HUES48 (cell line): ENCODE measurements around the gene LTO1.
A peak's percentile ranks its signal among the peaks of the same experiment; 100 is the strongest.

Experiments used
- H3K27ac ChIP-seq: one replicate; pipeline ENCODE4 v1.7.0; 2013; ENCODE audit warnings: low read depth, low read length, inconsistent platforms
- H3K27me3 ChIP-seq: 2 replicates; pipeline ENCODE4 v1.6.1; 2013; ENCODE audit warnings: mild to moderate bottlenecking, low read length; ENCODE audit not compliant: control insufficient read depth, insufficient read depth
- H3K36me3 ChIP-seq: 2 replicates; pipeline ENCODE4 v1.6.1; 2013; ENCODE audit warnings: low read length; ENCODE audit not compliant: control insufficient read depth, insufficient read depth
- H3K4me1 ChIP-seq: 2 replicates; pipeline ENCODE4 v1.6.1; 2013; ENCODE audit warnings: mild to moderate bottlenecking, low read length; ENCODE audit not compliant: control insufficient read depth, insufficient read depth
- H3K4me3 ChIP-seq: 2 replicates; pipeline ENCODE4 v1.5.1; 2013; ENCODE audit warnings: mild to moderate bottlenecking, low read depth, low read length
- H3K9ac ChIP-seq: 2 replicates; pipeline ENCODE4 v1.6.1; 2013; ENCODE audit warnings: mild to moderate bottlenecking, low read depth, low read length, moderate library complexity
- H3K9me3 ChIP-seq: 2 replicates; pipeline ENCODE4 v1.6.1; 2013; ENCODE audit warnings: low read length; ENCODE audit not compliant: control insufficient read depth, insufficient read depth

Gene LTO1

GRCh38 chr11:69707176-69707575 is 32.0 kb upstream of the LTO1 start:
- no peak overlapping the region for H3K27ac ChIP-seq
- no peaks in the 10 kb centered on the region for H3K9me3 ChIP-seq
- no peak overlapping the region for H3K9ac ChIP-seq
- H3K4me3 ChIP-seq = no peak overlapping the region
- no peaks in the 10 kb centered on the region for H3K36me3 ChIP-seq
- peaks cover 17% of the 10 kb centered on the region for H3K27me3 ChIP-seq
- peaks cover 31% of the 10 kb centered on the region for H3K4me1 ChIP-seq

DNA sequence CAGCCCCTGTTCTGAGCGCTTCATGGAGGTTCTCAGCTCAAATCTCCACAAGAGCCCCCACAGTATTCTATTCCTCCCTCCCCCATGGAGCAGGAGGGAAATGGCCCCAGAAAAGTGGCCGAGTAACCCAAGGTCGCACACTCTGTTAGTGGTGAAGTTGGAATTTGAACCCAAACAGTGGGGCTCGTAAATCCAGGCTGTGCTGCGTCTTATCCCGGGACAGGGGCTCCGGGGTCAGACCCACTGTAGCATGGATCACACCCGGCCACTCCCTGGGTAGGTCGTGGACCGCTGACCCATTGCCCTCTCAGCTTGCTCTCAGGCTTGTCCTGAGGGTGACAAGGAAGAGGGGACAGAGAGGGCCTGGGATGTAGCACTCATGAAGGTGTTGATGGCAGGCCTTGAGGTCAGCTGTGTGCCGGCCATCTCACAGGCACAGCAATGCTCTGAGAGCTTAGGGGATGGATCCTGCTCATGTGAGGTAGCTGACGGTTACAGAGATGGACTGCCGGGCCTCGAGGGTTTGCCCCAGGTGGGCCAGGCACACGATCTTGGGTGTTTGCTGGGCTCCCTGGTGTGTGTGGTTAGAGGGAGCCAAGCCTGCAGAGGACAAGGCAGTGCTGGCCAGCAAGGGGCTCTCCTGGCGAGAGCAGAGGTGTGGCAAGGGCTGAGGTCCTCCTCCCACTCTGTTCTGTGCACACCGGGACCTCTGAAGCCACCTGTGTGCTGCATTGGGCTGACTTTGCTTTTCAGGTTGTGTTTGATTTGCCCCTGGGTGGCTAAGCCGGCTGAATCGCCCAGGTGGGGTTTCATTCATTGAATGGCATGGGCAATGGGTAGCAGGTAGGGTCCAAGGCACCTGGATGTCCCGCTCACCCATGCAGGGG is 31.0 kb upstream of the LTO1 start:
- Histone ChIP-seq H3K36me3 (no peaks in the 10 kb centered on the region), H3K9ac (no peak overlapping the region), H3K4me1 (peaks cover 28% of the 10 kb centered on the region), H3K27ac (no peak overlapping the region), H3K9me3 (no peaks in the 10 kb centered on the region), H3K4me3 (no peak overlapping the region), H3K27me3 (peaks cover 17% of the 10 kb centered on the region)

DNA sequence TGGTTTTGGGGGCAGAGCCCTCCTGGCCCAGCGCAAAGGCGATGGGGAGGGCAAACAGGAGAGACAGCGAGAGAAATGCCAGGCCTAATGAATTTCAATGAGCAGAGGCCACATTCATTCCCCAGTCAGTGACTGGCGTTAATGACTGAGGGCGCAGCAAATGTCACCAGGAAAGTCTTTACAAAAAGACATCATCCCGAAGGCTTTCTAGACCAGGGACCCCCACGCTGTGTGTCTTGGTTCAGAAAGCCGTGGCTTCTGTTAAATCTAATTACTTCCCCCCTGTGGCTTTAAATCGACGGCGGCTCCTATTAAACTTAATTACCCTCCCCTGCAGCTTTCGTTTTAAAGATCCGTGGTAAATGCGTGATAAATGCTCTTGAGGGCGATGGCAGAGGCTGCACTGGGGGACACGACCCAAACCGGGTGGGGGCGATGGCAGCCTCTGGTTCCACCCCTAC is 30.2 kb upstream of the LTO1 start:
- Histone ChIP-seq H3K9me3 (no peaks in the 10 kb centered on the region), H3K4me1 (peaks cover 35% of the 10 kb centered on the region), H3K36me3 (no peaks in the 10 kb centered on the region), H3K9ac (no peak overlapping the region), H3K27ac (no peak overlapping the region), H3K27me3 (peaks cover 17% of the 10 kb centered on the region), H3K4me3 (peak overlapping the region; percentile 52; the same call in 1 of the 2 replicates)

DNA sequence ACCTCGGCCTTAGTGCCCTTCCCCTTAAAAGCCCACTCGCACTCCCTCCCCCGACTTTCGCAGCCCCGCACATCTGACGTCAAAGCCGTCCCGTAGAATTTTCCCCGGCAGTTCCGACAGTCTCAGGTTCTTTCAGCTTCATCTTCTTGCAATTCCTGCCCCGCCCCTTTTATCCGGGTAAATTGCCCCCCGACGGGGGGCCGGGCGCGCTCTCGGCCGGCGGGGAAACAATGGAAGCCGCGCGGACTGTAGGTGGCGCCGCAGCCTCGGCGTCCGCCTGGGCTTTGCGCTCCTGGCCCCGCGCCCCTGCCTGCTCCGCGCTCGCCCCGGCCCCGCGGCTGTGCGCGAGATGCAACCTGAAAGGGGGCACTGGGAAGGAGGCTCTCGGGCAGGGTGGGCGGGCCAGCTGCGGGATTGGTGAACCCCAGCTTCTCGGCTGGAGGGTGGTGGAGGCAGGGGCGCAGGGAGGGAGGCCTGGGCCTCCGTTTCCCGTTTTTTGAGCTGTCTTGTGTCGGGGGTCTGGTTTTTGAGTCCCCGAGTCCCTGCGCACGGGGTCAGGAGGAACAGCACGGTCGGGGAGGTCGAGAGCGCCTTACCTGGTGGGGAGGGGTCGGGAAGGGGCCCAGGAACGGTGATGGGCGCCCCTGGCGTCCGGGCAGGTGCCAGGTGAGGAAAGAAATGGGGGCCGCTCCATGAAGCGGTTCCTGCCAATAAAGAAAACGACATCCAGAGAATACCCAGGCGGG is 29.5 kb upstream of the LTO1 start:
- Histone ChIP-seq H3K27me3 (peaks cover 17% of the 10 kb centered on the region), H3K36me3 (peaks cover 3% of the 10 kb centered on the region; the same call in 1 of the 2 replicates), H3K4me1 (peaks cover 42% of the 10 kb centered on the region), H3K9me3 (no peaks in the 10 kb centered on the region), H3K27ac (peak overlapping the region; percentile 68), H3K9ac (no peak overlapping the region), H3K4me3 (peak overlapping the region; percentile 76)

DNA sequence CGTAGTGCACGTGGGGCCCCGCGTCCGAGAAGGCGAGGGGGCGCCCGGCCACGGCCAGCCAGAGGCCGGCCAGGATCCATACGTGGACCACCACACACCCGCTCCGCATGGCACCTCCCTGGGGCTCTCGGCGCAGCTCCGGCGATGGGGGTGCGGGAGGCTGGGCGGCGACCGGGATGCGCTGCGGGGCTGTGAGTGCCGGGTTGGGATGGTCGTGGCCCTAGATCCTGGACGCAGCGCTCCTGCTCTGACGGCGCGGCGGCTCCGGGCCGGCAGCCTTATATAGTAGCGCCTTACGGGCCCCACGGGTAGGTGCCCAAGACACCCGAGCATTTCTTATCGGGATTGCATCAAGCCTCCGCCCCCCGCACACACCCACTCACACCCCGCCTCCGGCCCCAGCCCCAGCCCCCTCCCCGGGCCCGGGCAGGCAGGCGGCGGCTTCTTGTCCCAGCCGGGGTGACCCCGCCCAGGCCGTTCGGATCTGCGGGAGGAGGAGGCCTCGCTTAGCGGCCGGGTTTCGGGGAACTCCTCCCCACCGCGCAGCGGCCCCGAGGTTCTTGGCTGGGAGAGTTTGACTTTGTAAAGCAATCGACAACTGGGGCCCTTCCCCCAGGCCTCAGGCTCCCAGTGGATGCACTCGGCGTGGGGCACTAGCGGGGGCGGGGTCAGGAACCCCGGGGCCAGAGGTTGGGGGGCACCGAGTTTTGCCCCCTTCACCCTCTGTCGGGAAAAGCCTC is 28.8 kb upstream of the LTO1 start, which contains the start of gene FGF19:
TSS of gene FGF19 (minus strand) at position 255 of the 740 bp plus-strand sequence. CDS start at position 109, 146 bp downstream.
- peaks cover 17% of the 10 kb centered on the region for H3K27me3 ChIP-seq
- H3K36me3 ChIP-seq = peaks cover 10% of the 10 kb centered on the region
- H3K27ac ChIP-seq = peak within 1 kb of the TSS; percentile 85
- peak within 1 kb of the TSS; percentile 76 for H3K4me3 ChIP-seq
- peaks cover 39% of the 10 kb centered on the region for H3K4me1 ChIP-seq
- no peaks in the 10 kb centered on the region for H3K9me3 ChIP-seq
- H3K9ac ChIP-seq = peak within 1 kb of the TSS; percentile 63

- H3K9ac ChIP-seq = peak overlapping the region; percentile 63
- H3K4me3 ChIP-seq = peak overlapping the region; percentile 76
Observed at GRCh38 chr11:69703453-69703767, 28.3 kb upstream of the LTO1 start.

GRCh38 chr11:69702769-69703452 is 27.8 kb upstream of the LTO1 start:
- Histone ChIP-seq H3K4me1 (peaks cover 39% of the 10 kb centered on the region), H3K4me3 (peak overlapping the region; percentile 76), H3K9me3 (no peaks in the 10 kb centered on the region), H3K27ac (peak overlapping the region; percentile 85), H3K27me3 (peaks cover 17% of the 10 kb centered on the region), H3K9ac (peak overlapping the region; percentile 63), H3K36me3 (peaks cover 18% of the 10 kb centered on the region)

More at GRCh38 chr11:69703453-69703767, 28.3 kb upstream of the LTO1 start:
- Histone ChIP-seq H3K4me1 (peaks cover 39% of the 10 kb centered on the region), H3K27me3 (peaks cover 17% of the 10 kb centered on the region), H3K27ac (peak overlapping the region; percentile 85), H3K9me3 (no peaks in the 10 kb centered on the region), H3K36me3 (peaks cover 16% of the 10 kb centered on the region)

DNA sequence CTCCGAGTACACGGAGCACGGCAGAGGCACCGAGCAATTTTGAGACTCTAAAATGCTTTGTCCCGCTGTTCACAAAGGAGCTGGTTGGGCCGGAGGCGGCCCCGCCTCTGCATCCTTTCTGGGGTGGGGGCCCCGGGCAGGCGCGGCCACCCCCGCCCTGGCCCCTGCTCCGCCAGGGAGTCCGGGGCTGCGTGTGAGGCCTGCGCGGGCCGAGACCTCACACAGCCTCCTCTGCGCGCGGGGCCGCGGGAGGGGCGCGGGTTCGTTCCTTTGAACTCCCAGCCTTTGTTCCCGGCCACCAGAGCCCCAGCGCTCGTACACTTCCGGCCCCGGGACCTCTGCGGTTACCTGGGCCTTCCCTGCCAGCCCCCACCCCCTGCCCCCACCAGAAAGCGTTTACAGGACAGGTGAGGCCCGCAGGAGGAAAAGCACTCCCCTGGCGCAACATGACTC is 27.1 kb upstream of the LTO1 start:
- peaks cover 17% of the 10 kb centered on the region for H3K27me3 ChIP-seq

GRCh38 chr11:69700278-69701140 is 25.4 kb upstream of the LTO1 start:
- peak overlapping the region; percentile 91 for H3K27ac ChIP-seq

More for the DNA sequence above, 27.1 kb upstream of the LTO1 start:
- Histone ChIP-seq H3K4me3 (peak overlapping the region; percentile 76), H3K9me3 (no peaks in the 10 kb centered on the region), H3K36me3 (peaks cover 18% of the 10 kb centered on the region), H3K27ac (peak overlapping the region; percentile 85), H3K4me1 (peaks cover 37% of the 10 kb centered on the region), H3K9ac (peak overlapping the region; percentile 75)

More at GRCh38 chr11:69700278-69701140, 25.4 kb upstream of the LTO1 start:
- Histone ChIP-seq H3K4me3 (peak overlapping the region; percentile 42), H3K9me3 (no peaks in the 10 kb centered on the region), H3K9ac (peak overlapping the region; percentile 55; the same call in 1 of the 2 replicates), H3K4me1 (peaks cover 19% of the 10 kb centered on the region), H3K27me3 (peaks cover 8% of the 10 kb centered on the region), H3K36me3 (peaks cover 18% of the 10 kb centered on the region)
